CD14-positive monocyte (primary cell): ENCODE data around the gene PPP1R1A. TPM values are rescaled to one million over a fixed set of nuclear protein-coding genes. Genes with fewer than 3 reads are reported as not detected.

Experiments
- DNase-seq, 3 donors: peaks; one replicate each; pipeline ENCODE4 v3.0.0-alpha.2; 2011 to 2022
- H2AFZ ChIP-seq: 2 replicates; pipeline ENCODE4 v1.6.0; 2012; ENCODE audit warnings: mild to moderate bottlenecking, low read depth, low read length, inconsistent platforms; ENCODE audit not compliant: insufficient read depth, poor library complexity, severe bottlenecking
- H3K27ac ChIP-seq, 2 donors: 1 replicate in 1 of 2; 2 replicates in 1 of 2; pipeline ENCODE4 v1.5.1; 2012 to 2013; ENCODE audit warnings: low read length in 2 of 2, control low read depth in 1 of 2, inconsistent platforms in 1 of 2, low read depth in 1 of 2, mild to moderate bottlenecking in 1 of 2
- H3K27me3 ChIP-seq, 2 donors: one replicate each; pipeline versions ENCODE4 v1.6.0 to v1.6.1; 2011 to 2013; ENCODE audit warnings: low read length in 2 of 2; ENCODE audit not compliant: control insufficient read depth in 2 of 2, insufficient read depth in 2 of 2
- H3K36me3 ChIP-seq, 2 donors: replicated peaks in 1 of 2; 1 replicate in 1 of 2; 2 replicates in 1 of 2; pipeline versions ENCODE4 v1.5.1 to v1.6.1; 2012 to 2013; ENCODE audit warnings: low read length in 2 of 2, control low read depth in 1 of 2, inconsistent platforms in 1 of 2, mild to moderate bottlenecking in 1 of 2; ENCODE audit not compliant: insufficient read depth in 2 of 2, control insufficient read depth in 1 of 2
- H3K4me1 ChIP-seq, 2 donors: 1 replicate in 1 of 2; 2 replicates in 1 of 2; pipeline versions ENCODE4 v1.5.1 to v1.6.1; 2012 to 2013; ENCODE audit warnings: low read length in 2 of 2, control low read depth in 1 of 2, inconsistent platforms in 1 of 2, mild to moderate bottlenecking in 1 of 2, moderate library complexity in 1 of 2; ENCODE audit not compliant: insufficient read depth in 2 of 2, control insufficient read depth in 1 of 2
- H3K4me2 ChIP-seq: replicated peaks from 2 replicates; pipeline ENCODE3; 2012; ENCODE audit warnings: low read length, moderate library complexity, mild to moderate bottlenecking; ENCODE audit not compliant: poor library complexity, severe bottlenecking; ENCODE audit errors: extremely low read depth
- H3K4me3 ChIP-seq, 3 experiments: fragments of 200-600 bp in 1 of 3; sonication (generic) in 1 of 3; replicated peaks in 1 of 3; 1 replicate in 2 of 3; 2 replicates in 1 of 3; pipeline ENCODE4 v1.5.1; 2011 to 2013; ENCODE audit warnings: low read length in 3 of 3, mild to moderate bottlenecking in 3 of 3, control low read depth in 2 of 3, low read depth in 2 of 3, inconsistent platforms in 1 of 3, moderate library complexity in 1 of 3
- H3K79me2 ChIP-seq: 2 replicates; pipeline ENCODE4 v1.6.0; 2012; ENCODE audit warnings: mild to moderate bottlenecking, control low read depth, inconsistent platforms, low read length, moderate library complexity; ENCODE audit not compliant: insufficient read depth
- H3K9ac ChIP-seq: 2 replicates; pipeline ENCODE4 v1.6.0; 2017; ENCODE audit warnings: low read length, mild to moderate bottlenecking; ENCODE audit not compliant: insufficient read depth, poor library complexity, severe bottlenecking
- H3K9me3 ChIP-seq, 2 donors: replicated peaks in 1 of 2; 1 replicate in 1 of 2; 2 replicates in 1 of 2; pipeline versions ENCODE4 v1.5.1 to v1.6.1; 2012 to 2013; ENCODE audit warnings: low read length in 2 of 2, control low read depth in 1 of 2; ENCODE audit not compliant: control insufficient read depth in 1 of 2, insufficient read depth in 1 of 2
- H4K20me1 ChIP-seq: 2 replicates; pipeline ENCODE4 v1.6.0; 2012; ENCODE audit warnings: mild to moderate bottlenecking, low read length, control low read depth, moderate library complexity; ENCODE audit not compliant: insufficient read depth
- H3K27ac Mint-ChIP-seq, 7 donors: one replicate each; pipeline ENCODE4 v1.8.0; 2020; ENCODE audit warnings: mild to moderate bottlenecking in 7 of 7, mixed read lengths in 7 of 7, moderate library complexity in 6 of 7, inconsistent platforms in 2 of 7
- H3K27me3 Mint-ChIP-seq, 3 donors: one replicate each; pipeline ENCODE4 v1.8.0; 2021 to 2022; ENCODE audit warnings: low read depth in 3 of 3, mild to moderate bottlenecking in 3 of 3, mixed read lengths in 3 of 3, moderate library complexity in 3 of 3, inconsistent platforms in 1 of 3
- H3K36me3 Mint-ChIP-seq, 2 donors: one replicate each; pipeline ENCODE4 v1.8.0; 2020; ENCODE audit warnings: mixed read lengths in 2 of 2, inconsistent platforms in 1 of 2, mild to moderate bottlenecking in 1 of 2
- H3K4me1 Mint-ChIP-seq: one replicate; pipeline ENCODE4 v1.8.0; 2020; ENCODE audit warnings: mild to moderate bottlenecking, mixed read lengths
- H3K4me3 Mint-ChIP-seq, 2 donors: one replicate each; pipeline ENCODE4 v1.8.0; 2020; ENCODE audit warnings: mild to moderate bottlenecking in 2 of 2, mixed read lengths in 2 of 2, moderate library complexity in 1 of 2
- H3K9me3 Mint-ChIP-seq, 7 donors: one replicate each; pipeline ENCODE4 v1.8.0; 2020 to 2022; ENCODE audit warnings: mixed read lengths in 7 of 7, mild to moderate bottlenecking in 6 of 7, moderate library complexity in 6 of 7, inconsistent platforms in 2 of 7
- WGBS: methylation state at CpG from one replicate; pipeline ENCODE4 v1.1.5; 2013; ENCODE audit warnings: missing lambda C conversion rate; ENCODE audit not compliant: insufficient coverage; 5-methylcytosine and 5-hydroxymethylcytosine counted together
- intact Hi-C, 2 donors: fragments of 100-400 bp; cut with micrococcal nuclease; formaldehyde crosslinking; loops; one replicate each; pipeline versions ENCODE4 v1.15.0 to v1.15.1; 2023
- polyA plus RNA-seq, 3 donors: library from polyadenylated mRNA; depleted of rRNA in 1 of 3; unstranded in 2 of 3; stranded (reverse) in 1 of 3; fragments of 300-500 nt in 2 of 3; fragments of >200 nt in 1 of 3; fragmentation: Illumina TruSeq in 2 of 3; gene quantifications; 1 replicate in 2 of 3; 2 replicates in 1 of 3; pipeline ENCODE4 v1.2.3, GENCODE V29; 2012 to 2021
- TF ChIP-seq, protein P1 (sequence below): fragments of 200-600 bp; IDR thresholded peaks from one replicate; pipeline ENCODE4 v1.8.0; 2022; ENCODE audit warnings: antibody characterized with exemption, mild to moderate bottlenecking

Gene PPP1R1A
- polyA plus RNA-seq, 3 donors = not detected

DNA sequence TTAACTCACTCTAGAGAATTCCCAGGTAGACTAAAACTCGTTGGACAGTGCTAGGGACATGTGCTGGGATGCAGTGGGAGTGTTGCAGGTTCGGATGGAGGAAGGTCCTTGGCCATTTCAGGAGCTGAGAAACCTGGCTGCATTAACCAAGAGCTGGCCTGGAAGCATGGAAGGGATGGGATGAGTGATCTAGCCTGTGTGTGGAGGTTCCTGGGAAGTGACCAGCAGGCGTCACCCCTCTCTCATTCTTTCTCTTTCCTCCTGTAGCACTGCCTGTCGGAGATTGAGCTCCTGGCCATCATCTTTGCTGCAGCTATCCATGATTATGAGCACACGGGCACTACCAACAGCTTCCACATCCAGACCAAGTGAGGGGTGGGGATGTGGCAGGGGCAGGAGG, 15.6 kb downstream of the PPP1R1A start:
- intact Hi-C loops = no loop called here
- peaks cover 0 to 1% (median 0%) of the 10 kb centered on the region in 3 donors for H3K27me3 Mint-ChIP-seq
- Histone ChIP-seq H3K79me2 (no peaks in the 10 kb centered on the region), H4K20me1 (no peaks in the 10 kb centered on the region), H3K9ac (no peak overlapping the region), H3K4me2 (no peak overlapping the region), H3K9me3 (no peaks in the 10 kb centered on the region), H3K4me3 (no peak overlapping the region), H3K36me3 (peaks cover 28 to 93% of the 10 kb centered on the region in 2 donors), H3K4me1 (no peaks in the 10 kb centered on the region), H3K27me3 (no peaks in the 10 kb centered on the region), H3K27ac (no peak overlapping the region), H2AFZ (no peak overlapping the region)
- no peak for DNase-seq
- TF ChIP-seq, protein P1, sequence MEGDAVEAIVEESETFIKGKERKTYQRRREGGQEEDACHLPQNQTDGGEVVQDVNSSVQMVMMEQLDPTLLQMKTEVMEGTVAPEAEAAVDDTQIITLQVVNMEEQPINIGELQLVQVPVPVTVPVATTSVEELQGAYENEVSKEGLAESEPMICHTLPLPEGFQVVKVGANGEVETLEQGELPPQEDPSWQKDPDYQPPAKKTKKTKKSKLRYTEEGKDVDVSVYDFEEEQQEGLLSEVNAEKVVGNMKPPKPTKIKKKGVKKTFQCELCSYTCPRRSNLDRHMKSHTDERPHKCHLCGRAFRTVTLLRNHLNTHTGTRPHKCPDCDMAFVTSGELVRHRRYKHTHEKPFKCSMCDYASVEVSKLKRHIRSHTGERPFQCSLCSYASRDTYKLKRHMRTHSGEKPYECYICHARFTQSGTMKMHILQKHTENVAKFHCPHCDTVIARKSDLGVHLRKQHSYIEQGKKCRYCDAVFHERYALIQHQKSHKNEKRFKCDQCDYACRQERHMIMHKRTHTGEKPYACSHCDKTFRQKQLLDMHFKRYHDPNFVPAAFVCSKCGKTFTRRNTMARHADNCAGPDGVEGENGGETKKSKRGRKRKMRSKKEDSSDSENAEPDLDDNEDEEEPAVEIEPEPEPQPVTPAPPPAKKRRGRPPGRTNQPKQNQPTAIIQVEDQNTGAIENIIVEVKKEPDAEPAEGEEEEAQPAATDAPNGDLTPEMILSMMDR = no peak
- H3K36me3 Mint-ChIP-seq = peaks cover 82 to 97% of the 10 kb centered on the region in 2 donors
- H3K27ac Mint-ChIP-seq = peak overlapping the region in 2 of 7 donors; percentile 21 to 75
- peaks cover 0 to 2% (median 0%) of the 10 kb centered on the region in 7 donors for H3K9me3 Mint-ChIP-seq
- WGBS = 100% methylated on average over 2 of the region's 5 CpGs
- no peak overlapping the region for H3K4me3 Mint-ChIP-seq
- no peaks in the 10 kb centered on the region for H3K4me1 Mint-ChIP-seq

DNA sequence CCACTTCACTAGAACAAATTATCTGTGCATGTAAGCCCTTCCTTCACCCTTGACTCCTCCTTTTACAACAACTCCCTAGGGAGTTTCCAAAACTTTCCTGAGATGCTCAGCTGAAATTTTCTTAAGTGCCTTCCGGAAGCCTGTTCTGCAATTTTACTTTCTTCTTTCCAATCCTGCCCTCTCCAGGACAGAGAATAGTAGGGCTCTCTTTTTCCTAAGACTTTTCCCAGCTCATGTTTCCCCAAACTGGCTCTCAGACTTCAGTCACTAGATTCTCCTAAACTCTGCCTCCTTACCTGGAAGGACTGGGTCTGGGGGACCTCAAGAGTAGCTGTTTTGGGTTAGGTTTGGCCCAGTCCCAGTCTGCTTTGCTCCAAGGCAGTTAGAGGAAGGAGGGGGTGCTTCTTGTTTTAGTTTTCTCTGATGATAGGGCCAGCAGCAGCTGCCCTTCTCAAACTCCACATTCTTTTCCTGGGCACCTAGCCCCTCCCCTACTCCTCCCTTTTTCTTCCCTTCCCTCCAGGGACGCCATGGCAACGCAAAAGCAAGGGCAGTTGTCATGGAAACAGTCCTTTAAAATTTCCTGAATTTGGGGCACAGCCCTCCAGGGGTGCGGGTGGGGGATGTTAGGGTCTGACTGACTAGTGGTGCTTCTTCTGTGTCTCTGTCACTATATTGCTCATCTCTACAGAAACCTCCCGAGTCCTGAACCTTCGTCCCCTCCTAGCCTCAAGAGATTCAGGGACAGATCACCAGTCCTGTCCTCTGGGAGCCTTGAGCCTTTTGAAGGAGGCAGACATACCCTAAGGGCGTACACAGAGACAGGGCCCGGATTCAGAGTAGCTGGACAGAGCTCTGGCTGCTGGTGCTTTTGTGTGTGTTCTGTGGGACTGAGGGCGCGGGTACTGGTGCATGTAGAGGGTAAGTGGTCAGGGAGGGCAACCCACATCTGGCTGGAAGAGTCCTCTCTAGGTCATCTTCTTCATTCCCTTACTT, 17.0 kb downstream of the PPP1R1A start:
- Histone ChIP-seq H4K20me1 (no peaks in the 10 kb centered on the region), H3K9ac (no peak overlapping the region), H3K4me3 (no peak overlapping the region), H3K79me2 (no peaks in the 10 kb centered on the region), H3K9me3 (no peaks in the 10 kb centered on the region), H3K36me3 (peaks cover 19 to 79% of the 10 kb centered on the region in 2 donors), H3K27me3 (no peaks in the 10 kb centered on the region), H3K4me2 (no peak overlapping the region), H2AFZ (no peak overlapping the region), H3K4me1 (no peaks in the 10 kb centered on the region), H3K27ac (no peak overlapping the region)
- no peak overlapping the region for H3K4me3 Mint-ChIP-seq
- no peaks in the 10 kb centered on the region for H3K4me1 Mint-ChIP-seq
- DNase-seq = no peak
- WGBS = 100% methylated on average over 5 of the region's 10 CpGs
- TF ChIP-seq, protein P1 = no peak
- H3K27me3 Mint-ChIP-seq = peaks cover 0 to 1% (median 0%) of the 10 kb centered on the region in 3 donors
- no peak overlapping the region for H3K27ac Mint-ChIP-seq
- intact Hi-C loops = no loop called here
- H3K9me3 Mint-ChIP-seq = peaks cover 0 to 2% (median 0%) of the 10 kb centered on the region in 7 donors
- H3K36me3 Mint-ChIP-seq = peaks cover 73 to 88% of the 10 kb centered on the region in 2 donors
